Progenitor cell of endocrine pancreas (in vitro differentiated cells): Measurements from ENCODE around the gene GSX2. TPM values are rescaled to one million over a fixed set of nuclear protein-coding genes. Genes with fewer than 3 reads are reported as not detected.

Experiments
- DNase-seq: peaks from one replicate; pipeline ENCODE4 v3.0.0; 2021; ENCODE audit warnings: low spot score; ENCODE audit not compliant: unreplicated experiment
- H3K27ac Mint-ChIP-seq: 2 replicates; pipeline ENCODE4 v1.8.0; 2021; ENCODE audit warnings: mild to moderate bottlenecking, moderate library complexity, mixed read lengths
- H3K27me3 Mint-ChIP-seq: 2 replicates; pipeline ENCODE4 v1.8.0; 2021; ENCODE audit warnings: mixed read lengths
- H3K36me3 Mint-ChIP-seq: 2 replicates; pipeline ENCODE4 v1.8.0; 2022; ENCODE audit warnings: mixed read lengths; ENCODE audit not compliant: insufficient read depth
- H3K4me1 Mint-ChIP-seq: 2 replicates; pipeline ENCODE4 v1.8.0; 2021; ENCODE audit warnings: low read depth, mixed read lengths
- H3K4me3 Mint-ChIP-seq: 2 replicates; pipeline ENCODE4 v1.8.0; 2021; ENCODE audit warnings: low read depth, mild to moderate bottlenecking, moderate library complexity, mixed read lengths
- H3K9me3 Mint-ChIP-seq: 2 replicates; pipeline ENCODE4 v1.8.0; 2021; ENCODE audit warnings: low read depth, mixed read lengths
- total RNA-seq: library from RNA; stranded (reverse); gene quantifications from 2 replicates; pipeline ENCODE4 v1.2.1, GENCODE V29; 2021
- TF ChIP-seq, protein P1 (sequence below): fragments of 200-600 bp; sonication (generic); IDR thresholded peaks from one replicate; pipeline ENCODE4 v1.5.0; 2021; ENCODE audit warnings: antibody characterized with exemption, mild to moderate bottlenecking; ENCODE audit not compliant: unreplicated experiment

Gene GSX2
- total RNA-seq, 1 donor from 2014 or later, result not detected

DNA sequence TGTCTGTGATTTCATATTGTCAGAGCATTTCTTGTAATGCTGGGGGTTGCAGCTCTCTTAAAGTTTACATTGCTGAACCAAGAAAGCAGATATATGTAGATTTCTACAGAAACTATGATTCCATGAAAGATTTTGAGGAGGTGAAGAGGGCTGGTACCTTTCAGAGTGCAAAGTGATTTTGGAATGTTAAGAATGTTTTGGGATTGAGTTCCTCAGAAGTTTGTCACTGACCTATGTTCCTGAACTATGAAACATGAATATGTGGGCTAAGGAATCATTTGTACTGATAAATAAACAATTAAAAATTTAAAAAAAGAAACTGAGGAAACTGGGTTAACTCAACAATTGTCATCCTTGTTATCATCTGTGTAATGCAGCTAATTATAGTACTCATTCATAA lies 23.3 kb upstream of the GSX2 start:
- Mint-ChIP-seq H3K27ac (no peak overlapping the region), H3K4me1 (no peaks in the 10 kb centered on the region), H3K4me3 (no peak overlapping the region), H3K9me3 (no peaks in the 10 kb centered on the region), H3K36me3 (no peaks in the 10 kb centered on the region), H3K27me3 (peaks cover 16% of the 10 kb centered on the region)
- TF ChIP-seq, protein P1, sequence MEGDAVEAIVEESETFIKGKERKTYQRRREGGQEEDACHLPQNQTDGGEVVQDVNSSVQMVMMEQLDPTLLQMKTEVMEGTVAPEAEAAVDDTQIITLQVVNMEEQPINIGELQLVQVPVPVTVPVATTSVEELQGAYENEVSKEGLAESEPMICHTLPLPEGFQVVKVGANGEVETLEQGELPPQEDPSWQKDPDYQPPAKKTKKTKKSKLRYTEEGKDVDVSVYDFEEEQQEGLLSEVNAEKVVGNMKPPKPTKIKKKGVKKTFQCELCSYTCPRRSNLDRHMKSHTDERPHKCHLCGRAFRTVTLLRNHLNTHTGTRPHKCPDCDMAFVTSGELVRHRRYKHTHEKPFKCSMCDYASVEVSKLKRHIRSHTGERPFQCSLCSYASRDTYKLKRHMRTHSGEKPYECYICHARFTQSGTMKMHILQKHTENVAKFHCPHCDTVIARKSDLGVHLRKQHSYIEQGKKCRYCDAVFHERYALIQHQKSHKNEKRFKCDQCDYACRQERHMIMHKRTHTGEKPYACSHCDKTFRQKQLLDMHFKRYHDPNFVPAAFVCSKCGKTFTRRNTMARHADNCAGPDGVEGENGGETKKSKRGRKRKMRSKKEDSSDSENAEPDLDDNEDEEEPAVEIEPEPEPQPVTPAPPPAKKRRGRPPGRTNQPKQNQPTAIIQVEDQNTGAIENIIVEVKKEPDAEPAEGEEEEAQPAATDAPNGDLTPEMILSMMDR, result no peak
- DNase-seq, result no peak

- H3K27me3 Mint-ChIP-seq, result peaks cover 18% of the 10 kb centered on the region
- DNase-seq, result no peak
- no peaks in the 10 kb centered on the region for H3K9me3 Mint-ChIP-seq
- no peaks in the 10 kb centered on the region for H3K36me3 Mint-ChIP-seq
- no peak overlapping the region for H3K4me3 Mint-ChIP-seq
- no peak overlapping the region for H3K27ac Mint-ChIP-seq
- TF ChIP-seq, protein P1, result no peak
- no peaks in the 10 kb centered on the region for H3K4me1 Mint-ChIP-seq
These were observed 22.2 kb upstream of the GSX2 start for GRCh38 chr4:54077812-54078211.

DNA sequence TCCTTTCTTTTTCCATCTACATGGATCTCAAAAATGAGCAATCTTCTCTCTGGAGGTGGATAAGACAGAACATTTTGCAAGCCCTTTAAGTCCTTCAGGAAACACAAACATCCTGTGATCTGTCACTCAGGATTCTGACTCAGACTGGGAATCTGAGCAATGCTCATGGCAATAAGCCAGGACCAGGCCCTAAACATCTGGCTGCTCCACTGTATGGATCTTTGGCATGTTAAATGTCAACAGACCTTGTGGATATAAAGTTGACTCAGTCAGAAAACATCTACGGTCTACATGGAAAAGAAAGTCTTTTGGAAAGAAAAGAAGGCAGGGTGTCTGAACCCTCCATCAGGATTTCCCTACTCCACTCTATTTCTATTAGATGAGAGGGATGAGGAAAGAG lies 17.8 kb upstream of the GSX2 start:
- TF ChIP-seq, protein P1, result no peak
- Mint-ChIP-seq H3K9me3 (no peaks in the 10 kb centered on the region), H3K27ac (no peak overlapping the region), H3K4me1 (no peaks in the 10 kb centered on the region), H3K36me3 (no peaks in the 10 kb centered on the region), H3K27me3 (peaks cover 39% of the 10 kb centered on the region), H3K4me3 (no peak overlapping the region)
- no peak for DNase-seq

DNA sequence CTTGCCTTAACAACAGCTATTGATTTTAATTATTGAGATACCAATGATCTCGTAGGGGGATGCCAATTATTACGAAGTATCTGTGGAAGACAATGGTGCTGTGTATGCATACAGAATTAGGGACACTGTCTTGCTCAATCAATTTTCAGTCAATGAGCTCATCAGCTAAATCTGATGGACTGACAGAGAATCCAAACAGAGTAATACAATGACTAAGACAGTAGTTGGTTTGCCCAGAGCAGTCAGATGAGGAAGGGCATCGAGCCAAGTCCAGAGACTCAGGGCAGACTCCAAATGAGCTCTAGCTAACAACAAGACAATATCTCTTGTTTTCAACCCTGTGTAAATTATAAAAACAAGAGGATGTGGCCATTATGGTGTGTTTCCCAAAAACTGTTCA lies 14.7 kb upstream of the GSX2 start:
- peaks cover 53% of the 10 kb centered on the region for H3K27me3 Mint-ChIP-seq
- no peaks in the 10 kb centered on the region for H3K36me3 Mint-ChIP-seq
- TF ChIP-seq, protein P1, result no peak
- no peak overlapping the region for H3K27ac Mint-ChIP-seq
- H3K9me3 Mint-ChIP-seq, result no peaks in the 10 kb centered on the region
- no peak for DNase-seq
- no peak overlapping the region for H3K4me3 Mint-ChIP-seq
- H3K4me1 Mint-ChIP-seq, result no peaks in the 10 kb centered on the region

- no peak for DNase-seq
- peaks cover 89% of the 10 kb centered on the region for H3K27me3 Mint-ChIP-seq
- no peak overlapping the region for H3K4me3 Mint-ChIP-seq
- H3K36me3 Mint-ChIP-seq, result no peaks in the 10 kb centered on the region
- peaks cover 13% of the 10 kb centered on the region for H3K4me1 Mint-ChIP-seq
- TF ChIP-seq, protein P1, result no peak
- no peaks in the 10 kb centered on the region for H3K9me3 Mint-ChIP-seq
- H3K27ac Mint-ChIP-seq, result no peak overlapping the region
These were observed 10.1 kb upstream of the GSX2 start for GRCh38 chr4:54089875-54090274.
